Spleen (tissue), 7 donors: ENCODE data around the gene CRIP1.

ENCODE experiments used
- CTCF ChIP-seq, 11 experiments: fragments of 200-600 bp in 7 of 11; fragments of 450-650 bp in 4 of 11; sonication (generic) in 4 of 11; IDR thresholded peaks in 8 of 11; conservative IDR thresholded peaks in 3 of 11; 1 replicate in 7 of 11; 2 replicates in 4 of 11; pipeline versions ENCODE4 v1.4.0 to v1.8.0; 2016 to 2021; ENCODE audit warnings: antibody characterized with exemption in 11 of 11, inconsistent platforms in 4 of 11, mild to moderate bottlenecking in 1 of 11
- POLR2A ChIP-seq, 3 donors: fragments of 450-650 bp; IDR thresholded peaks; one replicate each; pipeline ENCODE4 v1.5.1; 2017; ENCODE audit warnings: antibody characterized with exemption in 3 of 3, mild to moderate bottlenecking in 1 of 3
- donor health status: DM: no; HTN: no; CAD: no; lungs with moderate emphysema.
- donor health status: DM: no; HTN: no; CAD: no.
- donor health status: DM: no; HTN: no; CAD: no.

GRCh38 chr14:105525326-105525725 lies 38.6 kb downstream of the CRIP1 start:
- TF ChIP-seq POLR2A (IDR thresholded peaks at IDR 0.05) = no peak
- TF ChIP-seq CTCF (IDR thresholded peaks at IDR 0.05 in 8 of 11, conservative IDR thresholded peaks at IDR 0.05 in 3 of 11) = no peak
